SK-N-SH treated with all-trans-retinoic acid at 6 μM for 48 hours (cell line): Measurements from ENCODE around the gene NCKAP5.

Experiments
- CSDC2 ChIP-seq: fragments of 250-450 bp; sonication (Bioruptor Pico); IDR thresholded peaks from 2 replicates; pipeline ENCODE4 v1.5.0; 2020; ENCODE audit warnings: mild to moderate bottlenecking, moderate library complexity
- GLIS3 ChIP-seq: fragments of 250-450 bp; sonication (Bioruptor Pico); IDR thresholded peaks from 2 replicates; pipeline ENCODE4 v1.5.0; 2020; ENCODE audit warnings: mild to moderate bottlenecking, moderate library complexity
- OSR1 ChIP-seq: fragments of 250-450 bp; sonication (Bioruptor Pico); IDR thresholded peaks from 2 replicates; pipeline ENCODE4 v1.8.0; 2022; ENCODE audit warnings: moderate library complexity, mild to moderate bottlenecking, inconsistent platforms
- PPARA ChIP-seq: fragments of 250-450 bp; sonication (Bioruptor Pico); IDR thresholded peaks from 2 replicates; pipeline ENCODE4 v1.5.0; 2020; ENCODE audit warnings: mild to moderate bottlenecking, borderline replicate concordance
- ZFP3 ChIP-seq: fragments of 250-450 bp; sonication (Bioruptor Pico); IDR thresholded peaks from 2 replicates; pipeline ENCODE4 v1.5.0; 2020; ENCODE audit warnings: mild to moderate bottlenecking, moderate library complexity
- ZFP30 ChIP-seq: fragments of 450-650 bp; formaldehyde crosslinking; IDR thresholded peaks from 2 replicates; pipeline ENCODE4 v1.5.0; 2022; ENCODE audit warnings: mild to moderate bottlenecking, moderate library complexity
- ZNF565 ChIP-seq: fragments of 450-650 bp; formaldehyde crosslinking; conservative IDR thresholded peaks from 2 replicates; pipeline ENCODE4 v1.5.0; 2020; ENCODE audit warnings: low read depth, mild to moderate bottlenecking, moderate library complexity
- ZNF70 ChIP-seq: fragments of 450-650 bp; formaldehyde crosslinking; IDR thresholded peaks from 2 replicates; pipeline ENCODE4 v1.5.0; 2020; ENCODE audit warnings: mild to moderate bottlenecking, moderate library complexity
- TF ChIP-seq, protein P1 (sequence below): fragments of 250-450 bp; sonication (Bioruptor Pico); IDR thresholded peaks from 2 replicates; pipeline ENCODE4 v1.5.0; 2020; ENCODE audit warnings: mild to moderate bottlenecking, moderate library complexity
- TF ChIP-seq, protein P2 (sequence below): fragments of 250-450 bp; sonication (Bioruptor Pico); IDR thresholded peaks from 2 replicates; pipeline ENCODE4 v1.5.1; 2021; ENCODE audit warnings: mild to moderate bottlenecking, moderate library complexity
- TF ChIP-seq, protein P3 (sequence below): fragments of 250-450 bp; sonication (Bioruptor Pico); IDR thresholded peaks from 2 replicates; pipeline ENCODE4 v1.8.0; 2020; ENCODE audit warnings: mild to moderate bottlenecking, moderate library complexity, borderline replicate concordance

DNA sequence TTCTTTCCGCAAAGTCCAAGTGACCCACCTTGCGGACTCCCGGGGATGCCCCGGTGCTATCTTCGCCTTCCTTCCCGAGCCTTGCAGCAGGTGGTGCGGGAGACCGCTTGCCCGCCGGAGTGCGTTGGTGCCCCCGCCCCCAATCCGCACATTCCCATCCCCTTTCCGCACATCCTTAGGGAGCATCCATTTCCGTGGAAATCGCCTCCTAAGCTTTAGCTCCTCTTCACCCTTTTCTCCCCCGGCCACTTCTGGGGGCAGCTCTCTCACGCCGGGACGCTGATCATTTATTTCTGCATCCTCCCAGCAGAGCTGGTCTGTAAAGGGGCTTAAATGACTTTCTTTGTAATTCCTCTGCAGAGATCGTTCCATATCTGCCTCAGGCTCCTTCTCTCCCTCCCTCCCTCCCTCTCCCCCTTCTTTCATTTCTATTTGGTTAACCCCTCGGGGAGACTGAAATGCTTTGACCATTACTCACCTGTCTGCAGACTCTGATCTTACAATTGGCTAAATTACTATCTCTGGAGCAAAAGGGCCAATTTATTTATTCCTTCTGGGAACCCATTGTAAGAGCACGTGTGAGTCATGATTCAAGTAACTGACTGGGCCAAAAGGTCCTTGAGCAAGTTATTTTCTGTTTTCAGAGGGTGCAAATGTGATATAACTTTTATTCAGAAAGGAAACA, 897.0 kb downstream of the NCKAP5 start:
- no peak for TF ChIP-seq ZFP3
- TF ChIP-seq, protein P1, sequence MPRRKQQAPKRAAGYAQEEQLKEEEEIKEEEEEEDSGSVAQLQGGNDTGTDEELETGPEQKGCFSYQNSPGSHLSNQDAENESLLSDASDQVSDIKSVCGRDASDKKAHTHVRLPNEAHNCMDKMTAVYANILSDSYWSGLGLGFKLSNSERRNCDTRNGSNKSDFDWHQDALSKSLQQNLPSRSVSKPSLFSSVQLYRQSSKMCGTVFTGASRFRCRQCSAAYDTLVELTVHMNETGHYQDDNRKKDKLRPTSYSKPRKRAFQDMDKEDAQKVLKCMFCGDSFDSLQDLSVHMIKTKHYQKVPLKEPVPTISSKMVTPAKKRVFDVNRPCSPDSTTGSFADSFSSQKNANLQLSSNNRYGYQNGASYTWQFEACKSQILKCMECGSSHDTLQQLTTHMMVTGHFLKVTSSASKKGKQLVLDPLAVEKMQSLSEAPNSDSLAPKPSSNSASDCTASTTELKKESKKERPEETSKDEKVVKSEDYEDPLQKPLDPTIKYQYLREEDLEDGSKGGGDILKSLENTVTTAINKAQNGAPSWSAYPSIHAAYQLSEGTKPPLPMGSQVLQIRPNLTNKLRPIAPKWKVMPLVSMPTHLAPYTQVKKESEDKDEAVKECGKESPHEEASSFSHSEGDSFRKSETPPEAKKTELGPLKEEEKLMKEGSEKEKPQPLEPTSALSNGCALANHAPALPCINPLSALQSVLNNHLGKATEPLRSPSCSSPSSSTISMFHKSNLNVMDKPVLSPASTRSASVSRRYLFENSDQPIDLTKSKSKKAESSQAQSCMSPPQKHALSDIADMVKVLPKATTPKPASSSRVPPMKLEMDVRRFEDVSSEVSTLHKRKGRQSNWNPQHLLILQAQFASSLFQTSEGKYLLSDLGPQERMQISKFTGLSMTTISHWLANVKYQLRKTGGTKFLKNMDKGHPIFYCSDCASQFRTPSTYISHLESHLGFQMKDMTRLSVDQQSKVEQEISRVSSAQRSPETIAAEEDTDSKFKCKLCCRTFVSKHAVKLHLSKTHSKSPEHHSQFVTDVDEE (CRISPR knock-in tag): no peak
- TF ChIP-seq, protein P2, sequence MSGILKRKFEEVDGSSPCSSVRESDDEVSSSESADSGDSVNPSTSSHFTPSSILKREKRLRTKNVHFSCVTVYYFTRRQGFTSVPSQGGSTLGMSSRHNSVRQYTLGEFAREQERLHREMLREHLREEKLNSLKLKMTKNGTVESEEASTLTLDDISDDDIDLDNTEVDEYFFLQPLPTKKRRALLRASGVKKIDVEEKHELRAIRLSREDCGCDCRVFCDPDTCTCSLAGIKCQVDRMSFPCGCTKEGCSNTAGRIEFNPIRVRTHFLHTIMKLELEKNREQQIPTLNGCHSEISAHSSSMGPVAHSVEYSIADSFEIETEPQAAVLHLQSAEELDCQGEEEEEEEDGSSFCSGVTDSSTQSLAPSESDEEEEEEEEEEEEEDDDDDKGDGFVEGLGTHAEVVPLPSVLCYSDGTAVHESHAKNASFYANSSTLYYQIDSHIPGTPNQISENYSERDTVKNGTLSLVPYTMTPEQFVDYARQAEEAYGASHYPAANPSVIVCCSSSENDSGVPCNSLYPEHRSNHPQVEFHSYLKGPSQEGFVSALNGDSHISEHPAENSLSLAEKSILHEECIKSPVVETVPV: no peak
- TF ChIP-seq OSR1 (CRISPR knock-in tag): no peak
- TF ChIP-seq ZNF70 (CRISPR knock-in tag): no peak
- TF ChIP-seq, protein P3, sequence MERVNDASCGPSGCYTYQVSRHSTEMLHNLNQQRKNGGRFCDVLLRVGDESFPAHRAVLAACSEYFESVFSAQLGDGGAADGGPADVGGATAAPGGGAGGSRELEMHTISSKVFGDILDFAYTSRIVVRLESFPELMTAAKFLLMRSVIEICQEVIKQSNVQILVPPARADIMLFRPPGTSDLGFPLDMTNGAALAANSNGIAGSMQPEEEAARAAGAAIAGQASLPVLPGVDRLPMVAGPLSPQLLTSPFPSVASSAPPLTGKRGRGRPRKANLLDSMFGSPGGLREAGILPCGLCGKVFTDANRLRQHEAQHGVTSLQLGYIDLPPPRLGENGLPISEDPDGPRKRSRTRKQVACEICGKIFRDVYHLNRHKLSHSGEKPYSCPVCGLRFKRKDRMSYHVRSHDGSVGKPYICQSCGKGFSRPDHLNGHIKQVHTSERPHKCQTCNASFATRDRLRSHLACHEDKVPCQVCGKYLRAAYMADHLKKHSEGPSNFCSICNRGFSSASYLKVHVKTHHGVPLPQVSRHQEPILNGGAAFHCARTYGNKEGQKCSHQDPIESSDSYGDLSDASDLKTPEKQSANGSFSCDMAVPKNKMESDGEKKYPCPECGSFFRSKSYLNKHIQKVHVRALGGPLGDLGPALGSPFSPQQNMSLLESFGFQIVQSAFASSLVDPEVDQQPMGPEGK (CRISPR knock-in tag): no peak
- no peak for TF ChIP-seq PPARA
- no peak for TF ChIP-seq GLIS3 (CRISPR knock-in tag)
- no peak for TF ChIP-seq ZNF565
- TF ChIP-seq ZFP30: no peak
- no peak for TF ChIP-seq CSDC2 (CRISPR knock-in tag)
